HepG2 (cell line): ENCODE results near the gene PPP4R3A. TPM values are rescaled to one million over a fixed set of nuclear protein-coding genes. Genes with fewer than 3 reads are reported as not detected.

ENCODE experiments used
- GATAD2A ChIP-seq: IDR thresholded peaks from 2 replicates; pipeline ENCODE4 v1.6.1; 2016
- GTF2F1 ChIP-seq: fragments of 150-350 bp; IDR thresholded peaks from 2 replicates; pipeline ENCODE4 v1.6.1; 2014; ENCODE audit warnings: low read length
- HBP1 ChIP-seq: IDR thresholded peaks from 2 replicates; pipeline ENCODE4 v1.6.1; 2016; ENCODE audit warnings: low read depth, control low read depth
- KDM5B ChIP-seq: sonication (generic); formaldehyde crosslinking; IDR thresholded peaks from 2 replicates; pipeline ENCODE4 v1.4.0; 2020; ENCODE audit warnings: missing genetic modification reagents, mild to moderate bottlenecking, borderline replicate concordance
- MTF1 ChIP-seq: sonication (generic); formaldehyde crosslinking; IDR thresholded peaks from 2 replicates; pipeline ENCODE4 v1.5.0; 2020; ENCODE audit warnings: missing genetic modification reagents
- NFIB ChIP-seq: sonication (generic); formaldehyde crosslinking; IDR thresholded peaks from 2 replicates; pipeline ENCODE4 v1.9.0; 2021; ENCODE audit warnings: missing genetic modification reagents, mild to moderate bottlenecking, borderline replicate concordance
- NFYC ChIP-seq: IDR thresholded peaks from 2 replicates; pipeline ENCODE4 v1.6.1; 2016; ENCODE audit warnings: missing genetic modification reagents, missing compliant biosample characterization
- PLRG1 ChIP-seq: fragments of 450-650 bp; conservative IDR thresholded peaks from 2 replicates; pipeline ENCODE4 v1.6.1; 2016
- RELA ChIP-seq: sonication (generic); formaldehyde crosslinking; IDR thresholded peaks from 2 replicates; pipeline ENCODE4 v1.4.0; 2020; ENCODE audit warnings: missing genetic modification reagents
- SCMH1 ChIP-seq: sonication (generic); formaldehyde crosslinking; IDR thresholded peaks from 2 replicates; pipeline ENCODE4 v1.9.0; 2021; ENCODE audit warnings: missing genetic modification reagents, mild to moderate bottlenecking, borderline replicate concordance
- SNRNP70 ChIP-seq: fragments of 200-400 bp; formaldehyde crosslinking; IDR thresholded peaks from 2 replicates; pipeline ENCODE4 v1.6.1; 2017; ENCODE audit warnings: mild to moderate bottlenecking, low read depth, low read length, moderate library complexity
- ZNF142 ChIP-seq: sonication (generic); formaldehyde crosslinking; IDR thresholded peaks from 2 replicates; pipeline ENCODE4 v1.4.0; 2020; ENCODE audit warnings: missing genetic modification reagents
- ZNF230 ChIP-seq: sonication (generic); formaldehyde crosslinking; IDR thresholded peaks from 2 replicates; pipeline ENCODE4 v1.4.0; 2020; ENCODE audit warnings: mild to moderate bottlenecking, missing genetic modification reagents
- ZNF33A ChIP-seq: sonication (generic); formaldehyde crosslinking; IDR thresholded peaks from 2 replicates; pipeline ENCODE4 v1.5.1; 2020; ENCODE audit warnings: missing genetic modification reagents, mild to moderate bottlenecking, moderate library complexity, borderline replicate concordance
- ZNF34 ChIP-seq: sonication (generic); formaldehyde crosslinking; IDR thresholded peaks from 2 replicates; pipeline ENCODE4 v1.4.0; 2020; ENCODE audit warnings: mild to moderate bottlenecking, missing genetic modification reagents, borderline replicate concordance
- ZNF350 ChIP-seq: sonication (generic); formaldehyde crosslinking; IDR thresholded peaks from 2 replicates; pipeline ENCODE4 v1.4.0; 2020; ENCODE audit warnings: mild to moderate bottlenecking, low read depth, missing genetic modification reagents, borderline replicate concordance
- ZNF431 ChIP-seq: sonication (generic); formaldehyde crosslinking; IDR thresholded peaks from 2 replicates; pipeline ENCODE4 v1.9.0; 2022; ENCODE audit warnings: missing genetic modification reagents, low read depth, mild to moderate bottlenecking, borderline replicate concordance
- ZNF564 ChIP-seq: sonication (generic); formaldehyde crosslinking; IDR thresholded peaks from 2 replicates; pipeline ENCODE4 v1.8.1; 2023; ENCODE audit warnings: mild to moderate bottlenecking, missing genetic modification reagents
- ZNF615 ChIP-seq: sonication (generic); formaldehyde crosslinking; IDR thresholded peaks from 2 replicates; pipeline ENCODE4 v1.5.0; 2020; ENCODE audit warnings: mild to moderate bottlenecking, missing genetic modification reagents, borderline replicate concordance
- ZNF724P ChIP-seq: sonication (generic); formaldehyde crosslinking; IDR thresholded peaks from 2 replicates; pipeline ENCODE4 v1.8.0; 2022; ENCODE audit warnings: missing genetic modification reagents, borderline replicate concordance
- ZNF747 ChIP-seq: sonication (generic); formaldehyde crosslinking; IDR thresholded peaks from 2 replicates; pipeline ENCODE4 v1.8.1; 2023; ENCODE audit warnings: missing genetic modification reagents, mild to moderate bottlenecking, borderline replicate concordance
- polyA plus RNA-seq, 8 experiments: library from polyadenylated mRNA; depleted of rRNA in 3 of 8; stranded (reverse) in 7 of 8; unstranded in 1 of 8; fragments of >200 nt; fragmentation: Illumina TruSeq in 4 of 8; extraction: Trizol in 4 of 8; gene quantifications; 2 replicates each; pipeline versions ENCODE4 v1.2.1 to v1.2.3, GENCODE V29; 2011 to 2016; ENCODE audit warnings: low read depth in 4 of 8, missing spikeins in 1 of 8, mixed read lengths in 1 of 8; ENCODE audit not compliant: insufficient read depth in 1 of 8
- total RNA-seq, 5 experiments: library from RNA; depleted of rRNA; stranded (reverse); fragments of >200 nt; fragmentation: Illumina TruSeq; extraction: Trizol; gene quantifications; 2 replicates each; pipeline ENCODE4 v1.2.3, GENCODE V29; 2016; ENCODE audit warnings: low read depth in 1 of 5
- TF ChIP-seq, protein P1 (sequence below): sonication (generic); formaldehyde crosslinking; IDR thresholded peaks from 2 replicates; pipeline ENCODE4 v1.9.0; 2021; ENCODE audit warnings: missing genetic modification reagents, mild to moderate bottlenecking, borderline replicate concordance

Gene PPP4R3A
- total and polyA plus RNA-seq, 2 of the 13 experiments (the other 11 are each of a cell fraction or from before 2014, with no cell fraction given): 22.5 to 57.4 TPM

- TF ChIP-seq, protein P1, sequence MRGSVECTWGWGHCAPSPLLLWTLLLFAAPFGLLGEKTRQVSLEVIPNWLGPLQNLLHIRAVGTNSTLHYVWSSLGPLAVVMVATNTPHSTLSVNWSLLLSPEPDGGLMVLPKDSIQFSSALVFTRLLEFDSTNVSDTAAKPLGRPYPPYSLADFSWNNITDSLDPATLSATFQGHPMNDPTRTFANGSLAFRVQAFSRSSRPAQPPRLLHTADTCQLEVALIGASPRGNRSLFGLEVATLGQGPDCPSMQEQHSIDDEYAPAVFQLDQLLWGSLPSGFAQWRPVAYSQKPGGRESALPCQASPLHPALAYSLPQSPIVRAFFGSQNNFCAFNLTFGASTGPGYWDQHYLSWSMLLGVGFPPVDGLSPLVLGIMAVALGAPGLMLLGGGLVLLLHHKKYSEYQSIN (CRISPR knock-in tag): no peak
- TF ChIP-seq ZNF564: peak; percentile 40; the same call in 1 of the 2 replicates
- no peak for TF ChIP-seq NFYC (CRISPR knock-in tag)
- no peak for TF ChIP-seq ZNF724P (CRISPR knock-in tag)
- TF ChIP-seq ZNF431 (CRISPR knock-in tag): peak; percentile 86
- no peak; the same call in none of the 2 replicates for TF ChIP-seq GATAD2A (CRISPR knock-in tag)
- peak; percentile 95 for TF ChIP-seq KDM5B
- peak; percentile 89 for TF ChIP-seq ZNF747 (CRISPR knock-in tag)
- peak; percentile 36; the same call in 1 of the 2 replicates for TF ChIP-seq MTF1
- TF ChIP-seq NFIB (CRISPR knock-in tag): no peak
- TF ChIP-seq ZNF615: peak; percentile 80; the same call in 1 of the 2 replicates
- TF ChIP-seq HBP1 (CRISPR knock-in tag): peak; percentile 82
- TF ChIP-seq RELA (CRISPR knock-in tag): peak; percentile 81
- TF ChIP-seq PLRG1: no peak
- TF ChIP-seq ZNF34 (CRISPR knock-in tag): peak; percentile 76; the same call in 1 of the 2 replicates
- peak; percentile 61; the same call in 1 of the 2 replicates for TF ChIP-seq ZNF230 (CRISPR knock-in tag)
- TF ChIP-seq SNRNP70: no peak
- no peak for TF ChIP-seq SCMH1 (CRISPR knock-in tag)
- TF ChIP-seq ZNF33A (CRISPR knock-in tag): no peak
- TF ChIP-seq ZNF350 (CRISPR knock-in tag): peak; percentile 93
- no peak for TF ChIP-seq GTF2F1
- peak; percentile 33; the same call in 1 of the 2 replicates for TF ChIP-seq ZNF142 (CRISPR knock-in tag)
Observed at GRCh38 chr14:91510171-91511042, at the start of gene PPP4R3A (continued).
